A549 (cell line): ENCODE results near the gene DOK7.

Experiments used
- CBX2 ChIP-seq: fragments of 200-600 bp; sonication (generic); IDR thresholded peaks from 2 replicates; pipeline ENCODE4 v1.6.1; 2016; ENCODE audit warnings: low read depth, mild to moderate bottlenecking, borderline replicate concordance
- CTCF ChIP-seq: fragments of >200 bp; sonication (Bioruptor Twin); formaldehyde crosslinking; IDR thresholded peaks from 3 replicates; pipeline ENCODE4 v1.5.1; 2016
- JUNB ChIP-seq: fragments of >200 bp; sonication (Bioruptor Twin); formaldehyde crosslinking; IDR thresholded peaks from 2 replicates; pipeline ENCODE4 v1.6.1; 2016
- MAX ChIP-seq: IDR thresholded peaks from 2 replicates; pipeline ENCODE4 v1.6.1; 2012
- MAZ ChIP-seq: fragments of 150-350 bp; IDR thresholded peaks from 2 replicates; pipeline ENCODE4 v1.6.1; 2014; ENCODE audit warnings: antibody characterized with exemption, low read depth, low read length, borderline replicate concordance
- RAD21 ChIP-seq, 2 experiments: fragments of >200 bp in 1 of 2; sonication (Bioruptor Twin) in 1 of 2; formaldehyde crosslinking in 1 of 2; IDR thresholded peaks in 1 of 2; conservative IDR thresholded peaks in 1 of 2; 2 replicates in 1 of 2; 3 replicates in 1 of 2; pipeline ENCODE4 v1.6.1; 2012 to 2018; ENCODE audit warnings: inconsistent platforms in 1 of 2
- USF2 ChIP-seq: fragments of 450-650 bp; IDR thresholded peaks from 2 replicates; pipeline ENCODE4 v1.6.1; 2014; ENCODE audit warnings: antibody characterized with exemption

GRCh38 chr4:3527101-3527913 is 64.2 kb downstream of the DOK7 start:
- TF ChIP-seq CTCF (no peak), MAX (no peak), CBX2 (no peak), RAD21 (conservative IDR thresholded peaks at IDR 0.05 in 1 of 2, IDR thresholded peaks at IDR 0.05 in 1 of 2) (no peak), MAZ (no peak), JUNB (no peak), USF2 (no peak)
